IPS-11a (cell line): ENCODE data around the gene FZD7.

ENCODE experiments used
- H3K4me3 ChIP-seq: one replicate; pipeline ENCODE4 v1.5.1; 2013; ENCODE audit warnings: low read depth, low read length, control low read depth

Gene FZD7

DNA sequence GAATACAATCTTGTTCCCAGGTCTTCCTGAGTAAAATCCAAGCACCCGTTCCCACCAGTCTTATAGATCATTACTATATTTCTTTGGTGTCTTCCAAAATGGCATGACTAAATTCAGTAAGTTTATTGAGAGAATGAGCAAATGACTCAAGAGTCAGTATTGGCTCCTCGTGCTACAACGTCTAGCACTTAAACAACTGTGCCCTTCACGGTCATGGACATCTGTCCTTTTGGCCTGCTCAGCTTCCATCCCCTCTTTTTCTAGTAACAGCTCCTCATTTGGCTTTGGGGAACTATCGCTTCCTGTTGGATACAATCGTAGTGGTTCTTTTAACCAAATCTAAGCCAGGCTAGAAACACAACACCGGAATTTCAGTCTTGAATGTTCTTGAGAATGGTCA is 24.1 kb upstream of the FZD7 start:
- no peak overlapping the region for H3K4me3 ChIP-seq

- H3K4me3 ChIP-seq, result no peak overlapping the region
Measured at GRCh38 chr2:202014318-202014717, 19.3 kb upstream of the FZD7 start.

GRCh38 chr2:202014759-202015211 is 18.9 kb upstream of the FZD7 start:
- H3K4me3 ChIP-seq, result no peak overlapping the region

- H3K4me3 ChIP-seq, result no peak overlapping the region
Measured at GRCh38 chr2:202015471-202015870, 18.2 kb upstream of the FZD7 start.

GRCh38 chr2:202016579-202017227 is 17.0 kb upstream of the FZD7 start:
- no peak overlapping the region for H3K4me3 ChIP-seq

GRCh38 chr2:202017940-202018339 is 15.7 kb upstream of the FZD7 start:
- no peak overlapping the region for H3K4me3 ChIP-seq

- H3K4me3 ChIP-seq, result no peak overlapping the region
Measured at GRCh38 chr2:202018950-202019349, 14.7 kb upstream of the FZD7 start.

DNA sequence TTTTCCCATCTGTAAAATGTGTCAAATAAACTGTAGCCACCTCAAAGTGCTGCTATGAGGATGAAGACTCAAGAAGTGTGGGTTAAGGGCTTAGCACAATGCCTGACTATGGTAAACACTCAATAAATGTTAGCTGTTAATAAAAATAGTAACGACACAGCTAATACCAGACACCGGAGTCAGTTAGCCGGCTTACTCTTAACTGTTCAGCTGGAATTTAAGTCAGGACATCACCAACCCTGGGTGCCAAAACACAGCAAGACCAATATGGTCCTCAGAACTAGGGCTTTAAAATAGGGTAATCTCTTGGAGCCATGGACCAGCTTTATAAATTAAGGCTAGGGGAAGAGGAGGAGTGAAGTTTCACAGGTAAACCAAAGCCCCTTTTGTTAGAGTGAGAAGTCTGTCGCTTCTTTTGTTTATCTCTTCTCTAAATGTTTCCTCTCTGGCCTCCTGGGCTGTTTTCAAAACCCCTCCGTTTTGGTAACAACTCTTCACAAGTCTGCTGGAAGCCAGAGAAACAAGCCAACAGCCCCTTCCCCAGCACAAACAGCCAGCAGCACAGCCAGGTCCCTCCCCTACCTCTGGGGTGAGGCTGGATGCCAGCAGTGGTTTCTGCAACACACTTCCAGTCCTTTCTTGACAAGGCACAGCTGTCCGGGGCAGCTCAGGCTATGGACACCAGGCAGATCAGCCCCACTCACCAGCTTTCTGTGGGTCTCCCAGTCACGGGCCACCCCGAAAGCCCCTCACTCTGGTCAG is 13.8 kb upstream of the FZD7 start:
- no peak overlapping the region for H3K4me3 ChIP-seq

- no peak overlapping the region for H3K4me3 ChIP-seq
Measured at GRCh38 chr2:202022755-202023154, 10.9 kb upstream of the FZD7 start.

DNA sequence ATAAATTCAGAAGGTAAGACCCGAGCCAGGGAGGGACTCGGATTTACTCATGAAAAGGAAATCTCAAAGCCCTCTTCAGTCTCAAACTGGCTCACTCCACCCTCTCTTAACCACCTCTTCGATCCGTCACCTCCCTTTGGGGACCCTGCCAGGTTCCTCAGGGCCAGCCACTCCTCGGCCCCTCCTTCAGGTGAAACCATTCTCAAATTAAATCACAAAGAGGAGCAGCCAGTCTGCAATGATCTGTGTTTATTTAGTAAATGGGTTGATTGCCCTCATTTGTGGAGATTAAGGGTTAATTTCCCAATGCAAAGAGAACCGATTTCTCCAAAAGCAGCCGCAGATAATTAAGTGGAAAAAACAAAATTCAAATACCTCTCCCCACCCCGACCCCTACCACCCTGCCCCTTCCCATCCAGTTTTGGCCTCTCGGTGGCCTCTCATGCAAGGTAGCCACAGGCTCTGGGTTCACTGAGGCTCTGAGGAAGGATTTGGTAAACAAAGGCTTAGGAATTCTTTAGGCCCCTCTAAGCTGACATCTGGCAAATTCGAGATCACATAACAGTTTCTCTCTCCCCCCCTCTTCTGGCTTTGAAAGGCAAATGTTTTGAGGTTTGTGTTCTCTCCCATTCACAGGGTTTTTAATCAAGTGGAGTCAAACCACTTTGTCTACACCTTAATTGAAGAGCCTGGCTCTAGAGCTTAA is 10.3 kb upstream of the FZD7 start:
- H3K4me3 ChIP-seq, result no peak overlapping the region

- H3K4me3 ChIP-seq, result no peak overlapping the region
Measured at GRCh38 chr2:202023904-202024266, 9.8 kb upstream of the FZD7 start.

DNA sequence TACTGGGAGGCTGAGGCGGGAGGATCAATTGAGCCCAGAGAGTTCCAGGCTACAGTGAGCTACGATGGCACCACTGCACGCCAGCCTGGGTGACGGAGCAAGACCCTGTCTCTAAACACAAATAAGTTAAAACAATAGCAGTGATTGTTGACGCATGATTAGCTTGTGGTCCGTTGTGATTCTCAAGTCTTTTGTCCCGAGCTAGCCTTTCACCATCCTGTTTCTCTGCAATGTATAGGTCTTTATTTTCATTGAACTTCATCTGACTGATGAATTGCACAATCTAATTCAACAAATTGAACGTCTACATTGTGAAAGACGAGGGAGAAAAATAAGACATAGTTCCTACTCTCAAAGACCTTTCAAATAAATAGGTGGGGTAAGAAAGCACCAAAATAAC is 8.8 kb upstream of the FZD7 start:
- H3K4me3 ChIP-seq, result no peak overlapping the region

DNA sequence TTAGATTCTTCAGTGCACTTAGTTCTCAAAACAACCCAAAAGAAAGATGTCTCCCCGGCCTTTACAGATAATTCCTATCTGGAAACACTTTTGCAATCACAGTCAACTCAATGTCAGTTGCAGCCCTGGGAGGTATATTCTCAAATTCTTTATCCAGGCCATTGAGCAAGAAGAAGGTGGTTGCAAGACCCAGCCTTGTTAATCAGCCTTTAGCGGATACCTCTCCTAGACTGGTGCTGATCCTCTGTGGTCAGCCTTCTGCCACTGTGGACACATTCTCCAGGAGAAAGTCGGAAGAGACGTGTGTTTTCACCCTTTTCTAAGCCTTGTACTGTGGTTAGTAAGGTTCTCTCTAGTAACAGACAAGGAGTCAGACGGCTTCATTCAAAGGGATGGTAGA is 7.8 kb upstream of the FZD7 start:
- H3K4me3 ChIP-seq, result no peak overlapping the region

GRCh38 chr2:202026507-202026906 is 7.1 kb upstream of the FZD7 start:
- H3K4me3 ChIP-seq, result no peak overlapping the region

- H3K4me3 ChIP-seq, result no peak overlapping the region
Measured at GRCh38 chr2:202030691-202031090, 3.0 kb upstream of the FZD7 start.

GRCh38 chr2:202031246-202031951 is 2.3 kb upstream of the FZD7 start:
- peak overlapping the region; percentile 80 for H3K4me3 ChIP-seq

DNA sequence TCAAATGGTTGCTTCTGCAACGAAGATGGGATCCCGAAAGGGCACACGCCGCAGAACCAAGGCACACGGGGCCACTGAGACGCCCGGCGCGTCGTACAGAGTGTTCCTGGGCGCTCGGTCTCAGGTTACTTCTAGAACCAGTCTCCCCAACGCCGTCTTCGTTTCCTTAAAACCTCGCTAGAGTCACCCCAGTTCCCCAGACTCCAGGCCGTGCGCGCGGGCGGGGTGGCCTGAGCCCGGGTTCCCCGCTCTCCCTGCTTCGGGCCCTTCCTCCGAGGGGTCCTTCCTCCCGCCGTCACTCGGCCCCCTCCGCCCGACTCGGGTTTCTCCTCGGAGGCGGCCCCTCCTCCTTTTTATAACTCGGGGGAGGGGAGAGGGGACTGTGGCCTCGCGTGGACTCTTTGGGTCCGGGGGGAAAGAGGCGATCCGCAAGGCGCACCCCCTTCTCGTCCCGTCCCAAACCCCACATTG is 774 bp upstream of the FZD7 start:
- H3K4me3 ChIP-seq, result peak overlapping the region; percentile 80

DNA sequence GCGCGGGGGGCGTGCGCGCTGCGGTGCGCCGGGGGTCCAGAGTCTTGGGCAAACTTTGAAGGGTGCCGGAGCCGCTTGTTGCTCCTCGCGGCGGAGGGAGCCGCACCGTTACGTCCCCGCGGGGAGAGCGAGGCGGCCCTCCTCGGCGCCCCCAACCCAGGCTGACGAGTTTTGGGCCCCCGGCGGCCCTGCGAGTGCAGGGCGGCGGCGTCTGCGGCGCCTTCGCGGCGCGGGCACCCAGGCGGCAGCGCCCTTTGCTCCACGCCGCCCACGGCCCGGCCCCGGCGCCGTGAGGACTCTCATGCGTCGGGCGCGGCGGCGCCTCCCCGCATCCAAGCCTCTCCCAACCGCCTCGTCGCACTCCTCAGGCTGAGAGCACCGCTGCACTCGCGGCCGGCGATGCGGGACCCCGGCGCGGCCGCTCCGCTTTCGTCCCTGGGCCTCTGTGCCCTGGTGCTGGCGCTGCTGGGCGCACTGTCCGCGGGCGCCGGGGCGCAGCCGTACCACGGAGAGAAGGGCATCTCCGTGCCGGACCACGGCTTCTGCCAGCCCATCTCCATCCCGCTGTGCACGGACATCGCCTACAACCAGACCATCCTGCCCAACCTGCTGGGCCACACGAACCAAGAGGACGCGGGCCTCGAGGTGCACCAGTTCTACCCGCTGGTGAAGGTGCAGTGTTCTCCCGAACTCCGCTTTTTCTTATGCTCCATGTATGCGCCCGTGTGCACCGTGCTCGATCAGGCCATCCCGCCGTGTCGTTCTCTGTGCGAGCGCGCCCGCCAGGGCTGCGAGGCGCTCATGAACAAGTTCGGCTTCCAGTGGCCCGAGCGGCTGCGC is 814 bp downstream of the FZD7 start:
- peak overlapping the region; percentile 80 for H3K4me3 ChIP-seq

- peak overlapping the region; percentile 80 for H3K4me3 ChIP-seq
Measured at GRCh38 chr2:202035089-202035940, 1.7 kb downstream of the FZD7 start.
